NCI-H1930 (cell line): ENCODE data around the gene CD40.

Experiments
- DNase-seq, 2 experiments: peaks; one replicate each; lab custom pipeline; 2025; lab: John Stamatoyannopoulos, UW

CD40 gene

GRCh38 chr20:46173652-46174468 is 55.7 kb downstream of the CD40 start:
- no peak for DNase-seq

- peak; percentile 67 to 73 for DNase-seq
These were observed 56.5 kb downstream of the CD40 start for GRCh38 chr20:46174469-46175126.

- DNase-seq, result no peak
These were observed 57.0 kb downstream of the CD40 start for GRCh38 chr20:46175127-46175494.

GRCh38 chr20:46176739-46177378 is 58.7 kb downstream of the CD40 start:
- no peak for DNase-seq

GRCh38 chr20:46177768-46178167 is 59.7 kb downstream of the CD40 start:
- DNase-seq, result no peak

- no peak for DNase-seq
These were observed 60.8 kb downstream of the CD40 start for GRCh38 chr20:46178891-46179290.
